ENCODE data around the gene G2E3. TPM values are rescaled to one million over a fixed set of nuclear protein-coding genes. Genes with fewer than 3 reads are reported as not detected.

The G2E3 gene
- total RNA-seq, 4 donors from 2014 or later, result 4.1 to 15.6 (median 11.7) TPM

- Histone ChIP-seq H3K9me3 (no peaks in the 10 kb centered on the region), H3K4me3 (no peak overlapping the region), H3K27me3 (peaks cover 0 to 6% (median 0%) of the 10 kb centered on the region in 4 donors), H3K4me1 (peaks cover 0 to 4% (median 0%) of the 10 kb centered on the region in 3 donors), H3K36me3 (no peaks in the 10 kb centered on the region), H3K27ac (no peak overlapping the region)
- no peak for DNase-seq
- TF ChIP-seq POLR2A (IDR thresholded peaks at IDR 0.05) (no peak), CTCF (IDR thresholded peaks at IDR 0.05) (no peak)
- 90 to 93% methylated on average over 6 to 9 of the region's 40 CpGs for WGBS, 2 donors
- intact Hi-C loops (cut with DNase I), result no loop called here
Observed at GRCh38 chr14:30547388-30548048, 11.4 kb upstream of the G2E3 start.

- no peaks in the 10 kb centered on the region for H3K9me3 ChIP-seq
- intact Hi-C loops (cut with DNase I), result no loop called here
- no peak overlapping the region for H3K4me3 ChIP-seq
- H3K27me3 ChIP-seq, result peaks cover 0 to 6% (median 0%) of the 10 kb centered on the region in 4 donors
- H3K27ac ChIP-seq, result no peak overlapping the region
- no peak for DNase-seq
- no peaks in the 10 kb centered on the region for H3K36me3 ChIP-seq
- TF ChIP-seq POLR2A (IDR thresholded peaks at IDR 0.05) (no peak), CTCF (IDR thresholded peaks at IDR 0.05) (no peak)
- peaks cover 0 to 4% (median 0%) of the 10 kb centered on the region in 3 donors for H3K4me1 ChIP-seq
Observed at GRCh38 chr14:30550335-30550734, 8.6 kb upstream of the G2E3 start.

- intact Hi-C loops (cut with DNase I), result no loop called here
- no peak for DNase-seq
- TF ChIP-seq CTCF (IDR thresholded peaks at IDR 0.05), result no peak
- TF ChIP-seq POLR2A (IDR thresholded peaks at IDR 0.05), result no peak
Observed at GRCh38 chr14:30551460-30551859, 7.5 kb upstream of the G2E3 start.

GRCh38 chr14:30553311-30553989 lies 5.5 kb upstream of the G2E3 start:
- no peaks in the 10 kb centered on the region for H3K36me3 ChIP-seq
- TF ChIP-seq POLR2A (IDR thresholded peaks at IDR 0.05), result no peak
- no peak for TF ChIP-seq CTCF (IDR thresholded peaks at IDR 0.05)
- peak overlapping the region in 3 of 4 donors; percentile 5 to 53 (median 31) for H3K27ac ChIP-seq
- intact Hi-C loops (cut with DNase I), result no loop called here
- no peaks in the 10 kb centered on the region for H3K27me3 ChIP-seq
- no peak for DNase-seq
- peaks cover 0 to 9% (median 0%) of the 10 kb centered on the region in 3 donors for H3K4me1 ChIP-seq
- no peaks in the 10 kb centered on the region for H3K9me3 ChIP-seq
- WGBS, 2 donors, result 71 to 82% methylated on average over 3 of the region's 3 CpGs
- no peak overlapping the region for H3K4me3 ChIP-seq

More at GRCh38 chr14:30551460-30551859, 7.5 kb upstream of the G2E3 start:
- Histone ChIP-seq H3K4me1 (peaks cover 0 to 4% (median 0%) of the 10 kb centered on the region in 3 donors), H3K4me3 (no peak overlapping the region), H3K9me3 (no peaks in the 10 kb centered on the region), H3K36me3 (no peaks in the 10 kb centered on the region), H3K27me3 (peaks cover 0 to 6% (median 0%) of the 10 kb centered on the region in 4 donors), H3K27ac (no peak overlapping the region)
- 25 to 41% methylated on average over 1 of the region's 1 CpG for WGBS, 2 donors

- H3K27me3 ChIP-seq, result no peaks in the 10 kb centered on the region
- WGBS, 2 donors, result 29 to 33% methylated on average over 6 of the region's 6 CpGs
- intact Hi-C loops (cut with DNase I), result no loop called here
- TF ChIP-seq CTCF (IDR thresholded peaks at IDR 0.05) (no peak), POLR2A (IDR thresholded peaks at IDR 0.05) (no peak)
- peaks cover 0 to 29% (median 11%) of the 10 kb centered on the region in 3 donors for H3K4me1 ChIP-seq
- no peak for DNase-seq
- H3K27ac ChIP-seq, result peak overlapping the region; percentile 85 to 92 (median 90)
- H3K4me3 ChIP-seq, result peak overlapping the region; percentile 76 to 93 (median 77)
- H3K9me3 ChIP-seq, result no peaks in the 10 kb centered on the region
- H3K36me3 ChIP-seq, result no peaks in the 10 kb centered on the region
Observed at GRCh38 chr14:30558362-30558674, 640 bp upstream of the G2E3 start.
